NCI-H128 (cell line): ENCODE results near the gene PNN.
"Not testable (repeated sequence)": the region's sequence is repeated elsewhere in the genome, so short reads cannot be mapped to it uniquely, and the experiment has no call there.

Experiments
- DNase-seq: peaks from one replicate; lab custom pipeline; 2025; ENCODE audit not compliant: unreplicated experiment; lab: John Stamatoyannopoulos, UW

Gene PNN

DNA sequence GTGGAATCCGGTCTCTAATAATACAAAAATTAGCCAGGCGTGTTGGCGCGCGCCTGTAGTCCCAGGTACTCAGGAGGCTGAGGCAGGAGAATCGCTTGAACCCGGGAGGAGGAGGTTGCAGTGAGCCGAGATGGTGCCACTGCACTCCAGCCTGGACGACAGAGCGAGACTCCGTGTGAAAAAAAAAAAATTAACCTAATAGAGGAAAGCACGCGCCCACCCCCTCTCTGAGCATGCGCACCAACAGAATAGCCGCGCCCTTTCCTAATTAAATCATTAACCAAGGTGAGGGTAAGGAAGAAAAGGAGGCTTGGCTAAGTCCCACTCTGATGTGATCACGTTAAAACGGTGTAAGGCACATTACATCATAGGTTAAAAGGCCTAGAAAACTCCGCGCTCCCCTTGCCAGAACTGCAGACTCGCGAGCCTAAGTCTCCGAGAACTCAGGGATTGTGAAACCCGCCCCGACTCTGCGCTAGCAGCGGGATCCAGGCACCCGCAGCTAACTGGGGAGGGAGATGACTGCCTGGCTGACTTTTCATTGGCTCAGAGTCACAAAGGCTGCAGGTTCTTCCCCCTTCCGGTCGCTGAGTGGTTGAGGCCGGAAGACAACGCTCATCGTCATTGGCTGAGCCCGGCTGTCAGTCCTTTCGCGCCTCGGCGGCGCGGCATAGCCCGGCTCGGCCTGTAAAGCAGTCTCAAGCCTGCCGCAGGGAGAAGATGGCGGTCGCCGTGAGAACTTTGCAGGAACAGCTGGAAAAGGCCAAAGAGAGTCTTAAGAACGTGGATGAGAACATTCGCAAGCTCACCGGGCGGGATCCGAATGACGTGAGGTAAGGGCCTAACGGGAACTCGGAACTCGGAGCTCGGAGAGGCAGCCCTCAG lies at the start of gene PNN:
TSS of gene PNN (plus strand) at position 695 of the 885 bp plus-strand sequence. CDS start at position 721, 26 bp downstream.
- peak; percentile 98 for DNase-seq

- not testable (repeated sequence) for DNase-seq
Measured at GRCh38 chr14:39137835-39138234, 37.2 kb upstream of the PNN start.

- DNase-seq = no peak
Measured at GRCh38 chr14:39138440-39138839, 36.6 kb upstream of the PNN start.

GRCh38 chr14:39140170-39140569 lies 34.9 kb upstream of the PNN start:
- DNase-seq = no peak

GRCh38 chr14:39141623-39142022 lies 33.4 kb upstream of the PNN start:
- not testable (repeated sequence) for DNase-seq

DNA sequence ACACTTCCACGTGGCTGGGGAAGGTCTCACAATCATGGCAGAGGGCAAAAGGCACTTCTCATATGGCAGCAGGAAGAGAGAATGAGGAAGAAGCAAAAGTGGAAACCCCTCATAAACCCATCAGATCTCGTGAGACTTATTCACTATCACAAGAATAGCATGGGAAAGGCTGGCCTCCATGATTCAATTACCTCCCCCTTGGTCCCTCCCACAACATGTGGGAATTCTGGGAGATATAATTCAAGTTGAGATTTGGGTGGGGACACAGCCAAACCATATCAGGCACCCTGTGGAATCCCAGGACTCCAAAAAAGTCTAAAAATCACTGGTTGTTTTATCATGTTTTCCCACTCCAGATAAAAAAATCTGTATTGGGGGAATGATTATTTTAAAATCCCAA lies 31.8 kb upstream of the PNN start:
- not testable (repeated sequence) for DNase-seq

DNA sequence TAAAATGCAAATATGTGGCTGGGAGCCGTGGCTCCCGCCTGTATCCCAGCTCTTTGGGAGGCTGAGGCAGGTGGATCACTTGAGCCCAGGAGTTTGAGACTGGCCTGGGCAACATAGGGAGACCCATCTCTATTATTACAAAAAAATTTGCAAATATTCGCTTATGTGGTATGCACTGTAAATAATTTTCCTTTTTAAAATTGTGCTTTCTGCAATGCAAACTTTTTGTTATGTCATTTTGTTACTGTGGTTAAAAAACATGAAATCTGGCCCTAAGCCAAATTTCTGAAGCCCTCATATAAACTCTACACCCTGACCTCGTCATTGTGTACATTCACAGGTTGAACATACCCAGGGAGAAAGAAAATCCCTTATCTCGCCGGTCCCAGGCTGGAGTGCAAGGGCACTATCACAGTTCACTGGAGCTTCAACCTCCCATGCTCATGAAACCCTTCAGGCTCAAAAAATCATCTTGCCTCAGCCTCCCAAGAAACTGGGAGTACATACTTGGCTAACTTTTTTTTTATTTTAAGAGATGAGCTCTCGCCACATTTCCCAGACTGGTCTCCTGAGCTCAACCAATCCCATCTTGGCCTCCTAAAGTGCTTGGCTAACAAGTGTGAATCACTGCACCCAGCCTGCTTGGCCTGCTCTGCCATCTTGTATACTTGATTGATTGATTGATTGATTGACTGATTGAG lies 29.6 kb upstream of the PNN start:
- DNase-seq = no peak

DNA sequence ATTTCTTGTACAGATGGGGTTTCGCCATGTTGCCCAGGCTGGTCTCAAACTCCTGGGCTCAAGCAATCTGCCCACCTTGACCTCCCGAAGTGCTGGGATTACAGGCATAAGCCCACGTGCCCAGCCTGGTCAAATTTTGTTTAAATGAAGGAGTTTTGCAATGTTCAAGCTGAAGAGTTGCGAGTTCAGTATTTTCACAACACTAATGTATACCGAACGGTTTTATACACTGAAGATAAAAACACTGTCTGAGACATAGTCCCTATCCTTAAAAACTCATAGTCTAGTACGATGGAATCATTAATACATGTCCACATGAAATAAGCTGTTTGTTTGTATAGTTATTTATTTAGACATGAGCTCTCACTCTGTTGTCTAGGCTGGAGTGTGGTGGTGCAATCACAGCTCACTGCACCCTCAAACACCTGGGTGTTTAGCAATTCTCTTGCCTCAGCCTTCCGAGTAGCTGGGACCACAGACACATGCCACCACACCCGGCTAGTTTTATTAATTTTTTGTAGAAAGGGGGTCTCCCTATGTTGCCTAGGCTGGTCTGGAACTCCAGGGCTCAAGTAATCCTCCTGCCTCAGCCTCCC lies 20.4 kb upstream of the PNN start:
- no peak for DNase-seq

GRCh38 chr14:39157491-39157890 lies 17.6 kb upstream of the PNN start:
- DNase-seq = no peak

DNA sequence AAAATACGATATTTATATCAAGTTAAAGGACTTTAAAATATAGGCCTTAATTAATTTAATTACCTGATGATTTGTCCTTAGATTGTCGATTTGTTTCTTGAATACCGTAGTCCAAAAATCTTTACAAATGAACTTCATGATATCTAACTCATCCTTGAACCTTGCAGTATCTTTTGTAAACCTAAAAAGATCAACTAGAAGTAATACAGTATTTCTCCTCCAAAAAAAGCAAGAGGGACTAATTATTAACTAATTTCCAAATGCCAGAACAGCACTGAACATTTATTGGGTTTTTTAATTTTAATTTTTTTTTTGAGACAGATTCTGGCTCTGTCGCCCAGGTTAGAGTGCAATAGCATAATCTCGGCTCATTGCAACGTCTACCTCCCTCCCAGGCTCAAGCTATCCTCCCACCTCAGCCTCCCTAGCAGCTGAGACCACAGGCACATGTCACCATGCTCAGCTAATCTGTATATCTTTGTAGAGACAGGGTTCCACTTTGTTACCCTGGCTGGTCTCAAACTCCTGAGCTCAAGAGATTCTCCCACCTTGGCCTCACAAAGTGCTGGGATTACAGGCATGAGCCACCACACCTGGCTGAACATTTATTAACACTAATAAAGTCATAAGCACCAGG lies 16.7 kb upstream of the PNN start:
- no peak for DNase-seq

DNA sequence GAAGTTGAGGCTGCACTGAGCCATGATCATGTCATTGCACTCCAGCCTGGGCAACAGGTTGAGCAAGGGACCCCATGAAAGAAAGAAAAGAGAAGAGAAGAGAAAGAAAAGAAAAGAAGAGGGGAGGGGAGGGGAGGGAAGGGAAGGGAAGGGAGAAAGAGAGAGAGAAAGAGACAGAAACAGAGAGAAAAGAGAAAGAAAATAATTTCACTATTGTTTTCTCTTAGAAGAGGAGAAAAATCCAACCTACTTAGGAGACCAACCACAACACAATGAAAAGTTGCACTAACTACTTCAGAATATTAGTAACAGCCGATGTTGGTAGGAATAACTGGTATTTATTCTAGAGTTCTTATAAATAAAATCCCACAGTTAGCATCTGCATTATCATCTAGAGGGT lies 14.6 kb upstream of the PNN start:
- DNase-seq = no peak

DNA sequence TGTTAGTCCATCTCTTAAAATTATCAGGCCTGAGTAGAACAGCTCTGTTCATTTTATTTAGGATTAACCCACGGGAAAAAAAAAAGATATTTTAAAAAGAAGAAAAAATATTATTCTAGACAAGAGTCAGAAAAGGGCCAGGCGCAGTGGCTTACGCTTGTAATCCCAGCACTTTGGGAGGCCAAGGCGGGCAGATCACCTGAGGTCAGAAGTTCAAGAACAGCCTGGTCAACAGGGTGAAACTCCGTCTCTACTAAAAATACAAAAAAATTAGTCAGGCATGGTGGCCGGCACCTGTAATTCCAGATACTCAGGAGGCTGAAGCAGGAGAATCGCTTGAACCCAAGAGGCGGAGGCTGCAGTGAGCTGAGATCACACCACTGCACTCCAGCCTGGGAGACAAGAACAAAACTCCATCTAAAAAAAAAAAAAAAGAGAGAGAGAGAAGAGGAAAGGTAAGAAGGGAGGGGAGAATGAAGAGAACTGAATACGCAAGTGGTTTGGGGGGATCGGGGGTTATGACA lies 7.2 kb upstream of the PNN start:
- DNase-seq = not testable (repeated sequence)

GRCh38 chr14:39168591-39168990 lies 6.5 kb upstream of the PNN start:
- DNase-seq = no peak

DNA sequence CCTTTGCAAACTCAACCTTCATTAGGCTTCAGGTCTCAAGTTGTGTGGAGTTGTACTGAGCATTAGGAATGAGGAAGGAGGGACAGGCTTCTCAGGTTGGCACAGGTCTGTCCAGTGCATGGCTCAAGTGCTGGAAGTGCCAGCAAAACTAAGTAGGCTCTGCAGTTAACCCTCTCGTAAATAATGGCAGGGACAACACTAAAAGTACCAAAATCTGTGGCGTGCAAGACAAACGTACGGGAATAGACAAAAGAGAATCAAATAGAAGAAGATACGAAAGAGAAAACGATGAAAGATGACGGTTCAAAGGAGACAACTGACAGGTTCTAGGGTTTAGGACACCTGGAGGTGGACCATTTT lies 5.5 kb upstream of the PNN start:
- DNase-seq = no peak

GRCh38 chr14:39173198-39173597 lies 1.9 kb upstream of the PNN start:
- DNase-seq = no peak

- DNase-seq = no peak
Measured at GRCh38 chr14:39175445-39176262, 600 bp downstream of the PNN start.

DNA sequence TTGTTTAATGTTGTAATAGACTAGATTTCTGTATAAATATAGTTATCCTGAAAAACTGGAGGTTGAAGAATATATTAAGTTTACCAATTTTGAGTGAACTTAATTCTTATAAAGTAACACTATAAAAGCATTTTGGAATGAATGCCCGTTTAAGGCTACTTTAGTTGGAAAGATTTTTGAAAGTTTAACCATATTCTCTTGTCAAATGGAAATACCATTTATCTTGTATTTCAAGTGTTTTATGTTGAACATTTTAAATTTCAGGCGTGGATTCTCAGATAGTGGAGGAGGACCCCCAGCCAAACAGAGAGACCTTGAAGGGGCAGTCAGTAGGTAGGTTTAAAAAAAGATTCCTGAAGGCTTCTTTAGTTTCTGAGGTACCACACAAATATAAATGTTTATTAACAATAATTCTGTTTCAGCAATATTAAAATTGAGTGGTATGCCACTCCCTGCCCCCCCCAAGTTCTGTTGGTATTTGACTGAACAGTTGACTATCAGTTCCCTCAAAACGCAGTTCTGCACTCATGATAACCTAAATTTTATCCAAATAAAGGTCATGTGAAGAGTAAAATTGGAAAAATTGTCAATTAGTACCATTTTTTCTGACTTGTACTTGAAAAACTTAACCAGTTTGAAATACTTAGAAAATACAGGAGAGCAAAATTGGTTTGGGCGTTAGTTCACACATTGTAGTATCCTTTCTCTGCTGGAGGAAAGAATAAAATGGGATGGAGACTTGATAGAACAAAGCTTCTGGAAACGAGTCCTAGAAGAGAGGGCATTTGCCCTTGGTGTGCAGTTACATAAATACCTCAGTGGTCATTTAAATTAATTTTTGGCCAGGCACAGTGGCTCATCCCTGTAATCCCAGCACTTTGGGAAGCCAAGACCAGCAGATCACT lies 1.5 kb downstream of the PNN start:
- no peak for DNase-seq

DNA sequence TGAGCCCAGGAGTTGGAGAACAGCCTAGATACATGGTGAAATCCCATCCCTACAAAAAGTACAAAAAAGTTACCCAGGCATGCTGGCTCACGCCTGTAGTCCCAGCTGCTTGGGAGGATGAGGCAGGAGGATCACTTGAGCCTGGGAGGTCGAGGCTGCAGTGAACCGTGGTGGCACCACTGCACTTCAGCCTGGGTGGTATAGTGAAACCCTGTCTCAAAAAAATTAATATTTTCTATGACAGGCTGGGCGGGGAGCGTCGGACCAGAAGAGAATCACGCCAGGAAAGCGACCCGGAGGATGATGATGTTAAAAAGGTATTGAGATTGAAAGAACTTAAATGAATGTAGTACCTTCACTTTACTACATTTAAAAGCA lies 2.1 kb downstream of the PNN start:
- no peak for DNase-seq

- DNase-seq = no peak
Measured at GRCh38 chr14:39179042-39179441, 4.0 kb downstream of the PNN start.
